ENCODE data around the gene FAM32A.

Gene FAM32A

DNA sequence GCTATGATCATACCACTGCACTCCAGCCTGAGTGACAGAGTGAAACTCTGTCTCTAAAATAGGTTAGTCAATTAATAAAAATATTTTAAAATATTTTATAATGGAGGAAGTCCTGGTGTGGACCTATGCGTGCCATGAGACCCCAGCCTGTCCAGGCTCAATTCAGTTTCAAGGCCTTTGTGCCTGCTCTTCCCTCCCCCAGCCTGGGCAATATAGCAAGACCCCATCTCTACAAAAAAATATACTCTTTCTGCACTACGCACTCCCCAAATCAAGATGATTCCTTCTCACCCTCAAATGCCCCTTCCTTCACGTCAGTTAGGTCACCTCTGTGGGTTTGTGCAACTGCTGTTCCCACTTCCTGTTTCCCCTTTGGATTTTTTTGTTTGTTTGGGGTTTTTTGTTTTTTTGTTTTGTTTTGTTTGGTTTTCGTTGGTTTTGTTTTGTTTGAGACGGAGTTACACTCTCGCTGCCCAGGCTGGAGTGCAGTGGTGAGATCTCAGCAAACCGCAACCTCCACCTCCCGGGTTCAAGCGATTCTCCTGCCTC is 43.1 kb upstream of the FAM32A start:
- Mint-ChIP-seq H3K4me1 (no peaks in the 10 kb centered on the region), H3K27me3 (ENCODE audit: low read depth) (peaks cover 6% of the 10 kb centered on the region), H3K4me3 (no peak overlapping the region)

DNA sequence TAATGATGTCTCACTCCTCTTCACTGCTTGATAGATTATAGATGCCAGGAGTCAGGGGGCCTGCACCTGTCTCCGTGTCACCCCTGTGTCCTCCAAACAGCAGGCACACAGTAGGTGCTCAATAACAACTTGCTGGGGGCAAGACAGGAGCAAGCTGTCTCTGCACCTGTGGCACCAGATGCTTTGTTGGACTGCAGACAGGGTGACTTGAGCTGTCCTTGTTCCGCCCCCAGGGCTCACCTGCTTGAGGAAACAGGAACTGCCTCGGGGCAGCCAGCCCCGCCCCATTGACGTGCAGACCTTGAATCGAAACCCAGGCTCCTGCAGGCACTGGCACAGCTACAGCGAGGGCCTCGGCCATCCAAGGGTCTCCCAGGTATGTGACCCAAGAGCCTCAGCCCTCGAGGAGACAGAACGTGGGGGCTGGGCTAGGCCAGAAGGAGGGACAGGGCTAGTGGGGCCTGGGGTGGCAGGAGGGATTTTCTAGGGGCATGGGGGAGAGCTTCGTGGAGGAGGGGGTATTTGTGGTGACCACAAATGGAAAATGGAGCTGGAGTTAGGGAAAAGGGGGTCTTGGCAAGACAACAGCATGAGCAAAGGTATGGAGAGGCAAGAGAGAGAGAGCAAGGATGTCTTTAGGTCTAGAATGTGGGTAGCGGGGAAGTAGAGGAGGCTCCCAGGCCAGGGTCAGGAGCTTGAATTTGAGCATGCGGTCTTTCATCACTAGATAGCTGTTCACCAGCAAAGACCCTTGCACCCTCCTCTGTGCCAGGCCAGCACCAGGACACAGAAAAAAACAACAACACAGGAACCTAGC is 41.6 kb upstream of the FAM32A start, which contains the start of gene HSH2D:
TSS of gene HSH2D (plus strand) at position 287 of the 817 bp plus-strand sequence. CDS start 5,066 bp downstream, outside the sequence.
- TF ChIP-seq, protein P1, sequence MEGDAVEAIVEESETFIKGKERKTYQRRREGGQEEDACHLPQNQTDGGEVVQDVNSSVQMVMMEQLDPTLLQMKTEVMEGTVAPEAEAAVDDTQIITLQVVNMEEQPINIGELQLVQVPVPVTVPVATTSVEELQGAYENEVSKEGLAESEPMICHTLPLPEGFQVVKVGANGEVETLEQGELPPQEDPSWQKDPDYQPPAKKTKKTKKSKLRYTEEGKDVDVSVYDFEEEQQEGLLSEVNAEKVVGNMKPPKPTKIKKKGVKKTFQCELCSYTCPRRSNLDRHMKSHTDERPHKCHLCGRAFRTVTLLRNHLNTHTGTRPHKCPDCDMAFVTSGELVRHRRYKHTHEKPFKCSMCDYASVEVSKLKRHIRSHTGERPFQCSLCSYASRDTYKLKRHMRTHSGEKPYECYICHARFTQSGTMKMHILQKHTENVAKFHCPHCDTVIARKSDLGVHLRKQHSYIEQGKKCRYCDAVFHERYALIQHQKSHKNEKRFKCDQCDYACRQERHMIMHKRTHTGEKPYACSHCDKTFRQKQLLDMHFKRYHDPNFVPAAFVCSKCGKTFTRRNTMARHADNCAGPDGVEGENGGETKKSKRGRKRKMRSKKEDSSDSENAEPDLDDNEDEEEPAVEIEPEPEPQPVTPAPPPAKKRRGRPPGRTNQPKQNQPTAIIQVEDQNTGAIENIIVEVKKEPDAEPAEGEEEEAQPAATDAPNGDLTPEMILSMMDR (IDR thresholded peaks at IDR 0.05; ENCODE audit: unreplicated experiment in 3 of 3), result no peak
- H3K36me3 Mint-ChIP-seq (ENCODE audit: low read depth), result no peaks in the 10 kb centered on the region
- no peak within 1 kb of the TSS for H3K4me3 Mint-ChIP-seq
- H3K27ac Mint-ChIP-seq, result no peak within 1 kb of the TSS
- H3K27me3 Mint-ChIP-seq (ENCODE audit: low read depth), result peaks cover 6% of the 10 kb centered on the region
- no peaks in the 10 kb centered on the region for H3K9me3 Mint-ChIP-seq
- no peaks in the 10 kb centered on the region for H3K4me1 Mint-ChIP-seq

More for the DNA sequence above, 43.1 kb upstream of the FAM32A start:
- Mint-ChIP-seq H3K36me3 (ENCODE audit: low read depth) (no peaks in the 10 kb centered on the region), H3K27ac (no peak overlapping the region), H3K9me3 (no peaks in the 10 kb centered on the region)
- TF ChIP-seq, protein P1 (IDR thresholded peaks at IDR 0.05; ENCODE audit: unreplicated experiment in 3 of 3), result no peak

DNA sequence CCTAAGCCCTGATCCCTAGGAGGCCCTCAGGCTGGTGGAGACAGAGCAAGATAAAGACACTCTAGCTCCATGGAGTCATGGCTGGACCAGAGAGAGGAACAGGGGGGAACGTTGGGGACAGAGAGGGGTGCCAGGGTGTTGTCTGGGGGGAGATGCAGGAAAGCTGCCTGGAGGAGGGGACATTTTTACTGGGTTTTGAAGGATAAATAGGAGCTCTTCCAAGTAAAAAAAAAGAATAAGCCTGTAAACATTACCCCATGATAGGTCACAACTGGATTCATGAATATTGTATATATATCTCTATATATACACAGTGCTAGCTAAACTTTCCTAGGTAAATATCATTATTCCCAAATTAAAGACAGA is 41.0 kb upstream of the FAM32A start:
- Mint-ChIP-seq H3K4me3 (no peak overlapping the region), H3K36me3 (ENCODE audit: low read depth) (no peaks in the 10 kb centered on the region), H3K27me3 (ENCODE audit: low read depth) (peaks cover 6% of the 10 kb centered on the region), H3K9me3 (no peaks in the 10 kb centered on the region), H3K4me1 (no peaks in the 10 kb centered on the region), H3K27ac (no peak overlapping the region)
- TF ChIP-seq, protein P1 (IDR thresholded peaks at IDR 0.05; ENCODE audit: unreplicated experiment in 3 of 3), result no peak

DNA sequence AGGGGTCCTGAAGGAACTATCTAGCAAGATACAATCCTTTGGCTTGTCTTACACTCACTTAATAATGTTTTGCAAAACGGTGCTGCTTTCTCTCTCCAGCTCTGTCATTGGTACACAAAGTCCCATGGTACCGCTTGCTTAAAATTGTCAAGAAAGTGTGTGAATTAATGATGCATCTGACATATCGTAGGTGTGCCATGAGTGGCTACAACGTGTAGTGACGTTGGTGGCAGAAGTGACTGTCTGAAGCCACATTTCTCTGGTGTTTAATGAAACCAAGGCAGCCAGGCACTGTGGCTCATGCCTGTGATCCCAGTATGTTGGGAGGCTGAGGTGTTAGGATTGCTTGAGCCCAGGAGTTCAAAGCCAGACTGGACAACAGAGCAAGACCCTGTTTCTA is 39.1 kb upstream of the FAM32A start:
- TF ChIP-seq, protein P1 (IDR thresholded peaks at IDR 0.05; ENCODE audit: unreplicated experiment in 3 of 3), result no peak
- Mint-ChIP-seq H3K9me3 (no peaks in the 10 kb centered on the region), H3K4me1 (no peaks in the 10 kb centered on the region), H3K27me3 (ENCODE audit: low read depth) (peaks cover 6% of the 10 kb centered on the region), H3K4me3 (no peak overlapping the region), H3K36me3 (ENCODE audit: low read depth) (no peaks in the 10 kb centered on the region), H3K27ac (no peak overlapping the region)

DNA sequence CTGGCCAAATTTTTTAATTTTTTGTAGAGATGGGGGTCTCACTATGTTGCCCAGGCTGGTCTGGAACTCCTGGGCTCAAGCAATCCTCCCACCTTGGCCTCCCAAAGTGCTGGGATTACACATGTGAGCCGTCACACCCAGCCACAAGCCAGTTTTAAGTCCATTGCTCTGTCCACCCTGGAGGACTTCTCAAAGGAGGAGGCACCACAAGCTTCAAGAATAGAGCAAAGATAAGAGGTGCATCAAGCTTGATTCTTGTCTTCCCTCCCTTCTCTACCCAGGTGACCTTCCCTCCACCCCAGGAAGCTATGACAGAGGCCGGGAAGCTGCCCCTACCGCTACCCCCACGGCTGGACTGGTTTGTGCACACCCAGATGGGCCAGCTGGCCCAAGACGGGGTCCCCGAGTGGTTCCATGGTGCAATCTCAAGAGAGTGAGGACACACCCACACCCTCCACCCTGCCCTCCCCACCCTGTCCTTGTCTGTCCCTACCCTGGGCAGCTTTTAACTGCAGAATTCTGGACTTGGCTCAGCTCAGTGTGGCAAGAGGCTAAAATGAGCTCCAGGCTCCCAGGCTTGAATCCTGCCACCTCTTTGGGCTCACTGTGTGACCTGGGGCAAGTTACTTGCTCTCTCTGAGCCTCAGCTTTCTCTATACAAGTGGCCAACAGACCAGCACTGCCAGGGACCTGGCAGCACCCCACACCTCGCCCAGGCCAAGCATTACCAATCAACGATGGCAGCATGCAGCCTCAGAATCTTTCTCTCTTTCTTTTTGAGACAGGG is 36.6 kb upstream of the FAM32A start:
- peaks cover 6% of the 10 kb centered on the region for H3K27me3 Mint-ChIP-seq (ENCODE audit: low read depth)
- H3K4me3 Mint-ChIP-seq, result no peak overlapping the region
- H3K9me3 Mint-ChIP-seq, result no peaks in the 10 kb centered on the region
- H3K4me1 Mint-ChIP-seq, result no peaks in the 10 kb centered on the region
- TF ChIP-seq, protein P1 (IDR thresholded peaks at IDR 0.05; ENCODE audit: unreplicated experiment in 3 of 3), result no peak
- no peaks in the 10 kb centered on the region for H3K36me3 Mint-ChIP-seq (ENCODE audit: low read depth)
- no peak overlapping the region for H3K27ac Mint-ChIP-seq
